Suprapubic skin (tissue), 4 donors: ENCODE measurements around the gene SFRP2. TPM values are rescaled to one million over a fixed set of nuclear protein-coding genes. Genes with fewer than 3 reads are reported as not detected.

Experiments used
- DNase-seq, 2 donors: peaks; one replicate each; pipeline ENCODE4 v3.0.0-alpha.2; 2019; ENCODE audit warnings: low spot score in 2 of 2
- H3K27ac ChIP-seq: fragments of 200-600 bp; sonication (generic); one replicate; pipeline ENCODE4 v1.5.1; 2019
- H3K27me3 ChIP-seq: fragments of 200-600 bp; sonication (generic); one replicate; pipeline ENCODE4 v1.5.1; 2019
- H3K36me3 ChIP-seq: fragments of 200-600 bp; sonication (generic); one replicate; pipeline ENCODE4 v1.5.1; 2019
- H3K4me1 ChIP-seq: fragments of 200-600 bp; sonication (generic); one replicate; pipeline ENCODE4 v1.5.1; 2019
- H3K4me3 ChIP-seq: fragments of 200-600 bp; sonication (generic); one replicate; pipeline ENCODE4 v1.5.1; 2019; ENCODE audit warnings: mild to moderate bottlenecking
- H3K9me3 ChIP-seq: fragments of 200-600 bp; sonication (generic); one replicate; pipeline ENCODE4 v1.5.1; 2019
- CTCF ChIP-seq, 2 donors: fragments of 200-600 bp in 1 of 2; fragments of 450-650 bp in 1 of 2; sonication (generic) in 1 of 2; IDR thresholded peaks; one replicate each; pipeline ENCODE4 v1.5.1; 2016 to 2019; ENCODE audit warnings: antibody characterized with exemption in 2 of 2, mild to moderate bottlenecking in 1 of 2, moderate library complexity in 1 of 2
- EP300 ChIP-seq: sonication (generic); formaldehyde crosslinking; IDR thresholded peaks from one replicate; pipeline ENCODE4 v1.6.1; 2017; ENCODE audit warnings: antibody characterized with exemption
- POLR2A ChIP-seq, 2 donors: fragments of 450-650 bp; IDR thresholded peaks; one replicate each; pipeline ENCODE4 v1.6.1; 2017; ENCODE audit warnings: antibody characterized with exemption in 2 of 2, mild to moderate bottlenecking in 2 of 2, moderate library complexity in 2 of 2
- POLR2AphosphoS5 ChIP-seq, 3 donors: sonication (generic); formaldehyde crosslinking; IDR thresholded peaks; one replicate each; pipeline ENCODE4 v1.6.1; 2017; ENCODE audit warnings: antibody characterized with exemption in 3 of 3
- WGBS: methylation state at CpG from one replicate; pipeline ENCODE4 v1.1.5; 2018; 5-methylcytosine and 5-hydroxymethylcytosine counted together
- total RNA-seq, 4 donors: library from RNA; depleted of rRNA; stranded (reverse); fragments of >200 nt; gene quantifications; one replicate each; pipeline ENCODE4 v1.1.0, GENCODE V29; 2016

Gene SFRP2
- total RNA-seq, 4 donors from 2014 or later: 4.4 to 9.3 (median 6.5) TPM

- Histone ChIP-seq H3K27ac (no peak overlapping the region), H3K9me3 (no peaks in the 10 kb centered on the region), H3K36me3 (no peaks in the 10 kb centered on the region), H3K27me3 (peaks cover 6% of the 10 kb centered on the region), H3K4me1 (peaks cover 6% of the 10 kb centered on the region), H3K4me3 (no peak overlapping the region)
- TF ChIP-seq POLR2AphosphoS5 (IDR thresholded peaks at IDR 0.05) (no peak), CTCF (IDR thresholded peaks at IDR 0.05) (no peak), EP300 (no peak), POLR2A (IDR thresholded peaks at IDR 0.05) (no peak)
- DNase-seq: no peak
- 51% methylated on average over 5 of the region's 5 CpGs for WGBS
These were observed 24.1 kb downstream of the SFRP2 start for GRCh38 chr4:153764601-153765368.

- H3K27me3 ChIP-seq: peaks cover 13% of the 10 kb centered on the region
- TF ChIP-seq POLR2A (IDR thresholded peaks at IDR 0.05): no peak
- TF ChIP-seq CTCF (IDR thresholded peaks at IDR 0.05): no peak
- TF ChIP-seq EP300: no peak
- TF ChIP-seq POLR2AphosphoS5 (IDR thresholded peaks at IDR 0.05): no peak
- H3K9me3 ChIP-seq: no peaks in the 10 kb centered on the region
- no peak for DNase-seq
- peaks cover 13% of the 10 kb centered on the region for H3K4me1 ChIP-seq
- no peak overlapping the region for H3K4me3 ChIP-seq
- WGBS: 96% methylated on average over 1 of the region's 1 CpG
- no peak overlapping the region for H3K27ac ChIP-seq
- H3K36me3 ChIP-seq: no peaks in the 10 kb centered on the region
These were observed 25.5 kb downstream of the SFRP2 start for GRCh38 chr4:153763404-153763803.

GRCh38 chr4:153759407-153760316 lies 29.2 kb downstream of the SFRP2 start, which contains the start of gene RNF175:
Gene RNF175 (minus strand): TSS chr4:153760024. CDS start chr4:153759862, 162 bp downstream.
- Histone ChIP-seq H3K4me1 (peaks cover 13% of the 10 kb centered on the region), H3K9me3 (no peaks in the 10 kb centered on the region), H3K27ac (no peak within 1 kb of the TSS), H3K27me3 (peaks cover 13% of the 10 kb centered on the region), H3K36me3 (no peaks in the 10 kb centered on the region), H3K4me3 (peak within 1 kb of the TSS; percentile 68)
- TF ChIP-seq POLR2AphosphoS5 (IDR thresholded peaks at IDR 0.05) (no peak), CTCF (IDR thresholded peaks at IDR 0.05) (no peak), EP300 (no peak), POLR2A (IDR thresholded peaks at IDR 0.05) (no peak)
- DNase-seq: no peak
- WGBS: 11% methylated on average over 37 of the region's 76 CpGs

- no peak for TF ChIP-seq CTCF (IDR thresholded peaks at IDR 0.05)
- Histone ChIP-seq H3K4me3 (peak overlapping the region; percentile 68), H3K36me3 (no peaks in the 10 kb centered on the region), H3K27ac (no peak overlapping the region), H3K4me1 (peaks cover 13% of the 10 kb centered on the region), H3K27me3 (peaks cover 13% of the 10 kb centered on the region), H3K9me3 (no peaks in the 10 kb centered on the region)
- DNase-seq: no peak
- WGBS: 61% methylated on average over 15 of the region's 15 CpGs
These were observed 30.0 kb downstream of the SFRP2 start for GRCh38 chr4:153758688-153759406.
